Fibroblast of the conjunctiva (primary cell): ENCODE results near the gene ESF1.

ENCODE experiments used
- DNase-seq: peaks from one replicate; pipeline ENCODE4 v3.0.0-alpha.2; 2010; ENCODE audit warnings: low read depth

ESF1 gene

GRCh38 chr20:13784893-13785715, at the start of gene ESF1, which contains the start of gene NDUFAF5:
ESF1 (minus strand) TSS chr20:13784919; CDS start chr20:13783140, 1,779 bp downstream.
NDUFAF5 (plus strand) TSS chr20:13785028; CDS start chr20:13785069, 41 bp downstream.
- DNase-seq = peak; percentile 93

DNA sequence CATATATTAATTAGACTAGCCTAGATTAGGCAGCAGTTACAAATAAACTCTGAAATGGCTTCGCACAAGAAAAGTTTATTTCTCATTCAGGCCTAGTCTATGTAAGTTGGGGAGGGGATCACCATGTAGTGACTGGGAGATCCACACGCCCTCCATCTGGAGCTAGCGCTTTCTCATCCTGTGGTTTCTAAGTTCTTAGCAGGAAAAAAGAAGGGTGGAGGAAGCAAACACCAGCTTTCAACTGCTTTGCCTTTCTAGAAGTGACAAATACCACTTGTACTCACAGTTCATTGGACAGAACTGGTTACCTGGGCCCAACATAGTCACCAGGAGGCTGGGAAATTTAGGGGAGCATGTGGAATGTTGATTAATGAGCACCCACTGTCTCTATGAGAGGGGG, 46.8 kb upstream of the ESF1 start:
- no peak for DNase-seq

GRCh38 chr20:13825465-13825864, 40.7 kb upstream of the ESF1 start:
- DNase-seq = no peak

GRCh38 chr20:13824459-13824858, 39.7 kb upstream of the ESF1 start:
- DNase-seq = no peak

DNA sequence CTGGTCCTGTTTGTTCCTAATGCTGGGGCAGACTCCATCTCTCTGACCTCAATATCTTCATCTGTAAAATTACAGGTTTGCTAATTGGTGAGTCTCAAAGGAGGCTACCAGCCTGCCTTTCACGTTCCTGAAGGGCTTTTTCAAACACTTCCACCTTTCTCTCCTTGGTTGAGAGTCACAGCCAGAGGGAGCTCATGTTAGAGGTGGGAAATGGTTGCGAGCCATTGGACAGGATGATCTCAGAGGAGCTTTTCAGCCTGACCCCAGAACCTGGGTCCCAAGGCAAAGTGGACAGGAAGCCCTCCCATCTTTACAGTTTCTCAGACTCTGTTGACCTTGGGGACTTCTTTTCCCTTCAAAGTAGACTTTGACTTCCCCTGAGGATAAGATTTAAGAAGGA, 37.7 kb upstream of the ESF1 start:
- DNase-seq = no peak

DNA sequence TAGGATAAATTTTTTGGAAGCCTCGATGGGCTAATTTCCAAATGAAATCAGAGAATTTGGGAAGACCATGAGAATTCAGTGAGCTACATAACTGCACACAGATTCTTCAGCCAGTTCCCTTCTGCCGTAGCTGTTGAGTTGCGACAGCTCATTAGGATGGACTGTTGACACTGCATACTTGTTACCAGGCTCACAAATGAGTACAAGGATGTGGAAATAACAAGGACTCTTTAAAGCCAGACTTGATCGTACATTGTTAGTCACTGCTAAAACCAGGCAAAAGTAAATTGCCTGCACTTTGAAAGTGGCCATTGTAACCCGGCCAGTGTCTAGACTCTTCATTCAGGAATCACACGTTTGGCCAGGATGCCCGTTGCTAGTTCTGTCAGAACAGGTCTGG, 37.2 kb upstream of the ESF1 start:
- DNase-seq = no peak

DNA sequence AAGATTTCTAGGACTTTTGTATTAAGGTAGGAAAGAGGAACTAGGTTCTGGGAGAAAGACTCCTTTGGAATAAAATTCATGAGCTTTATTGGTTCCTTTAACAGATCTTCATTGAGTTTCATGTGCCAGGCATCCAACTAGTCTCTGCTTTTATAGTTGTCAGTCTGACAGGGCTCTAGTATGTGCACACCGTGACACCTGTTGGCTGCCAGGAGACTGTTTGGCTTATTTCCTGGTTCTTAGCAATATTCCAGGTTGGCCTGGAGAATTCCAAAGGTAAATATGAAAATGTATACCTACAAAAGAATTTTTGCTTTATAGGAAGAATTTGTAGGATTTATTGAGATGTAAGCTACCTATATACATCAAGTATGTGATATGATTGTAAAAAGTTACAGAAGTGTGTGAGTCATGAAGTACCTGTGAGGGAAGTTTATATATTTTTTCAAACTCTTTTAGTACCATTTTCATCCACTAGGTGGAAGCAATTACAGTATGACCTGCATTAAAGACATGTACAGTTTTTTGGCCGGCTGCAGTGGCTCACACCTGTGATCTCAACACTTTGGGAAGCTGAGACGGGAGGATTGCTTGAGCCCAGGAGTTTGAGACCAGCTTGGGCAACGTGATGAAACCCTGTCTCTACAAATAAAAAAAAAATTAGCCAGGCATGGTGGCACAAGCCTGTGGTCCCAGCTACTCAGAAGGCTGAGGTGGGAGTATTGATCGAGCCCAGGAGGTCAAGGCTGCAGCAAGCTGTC, 35.3 kb upstream of the ESF1 start:
- DNase-seq = peak; percentile 24

DNA sequence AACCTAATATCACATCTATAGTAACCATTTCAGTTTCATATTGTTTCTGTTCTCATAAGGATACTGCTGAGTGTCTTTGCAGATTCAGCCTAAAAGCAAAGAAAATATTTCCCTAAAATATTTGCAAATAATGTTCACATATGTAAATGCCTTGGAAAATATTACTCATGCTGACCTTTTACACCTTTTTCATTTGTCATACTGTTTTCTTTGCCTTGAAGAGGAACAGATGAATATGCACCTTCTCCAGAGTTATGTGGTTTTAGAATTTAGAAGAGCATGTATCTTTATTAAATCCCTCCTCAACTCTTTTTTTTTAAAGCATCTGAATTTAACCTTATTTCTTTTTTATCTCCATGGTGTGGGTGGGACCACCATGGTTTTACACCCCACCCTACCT, 32.6 kb upstream of the ESF1 start:
- no peak for DNase-seq

- no peak for DNase-seq
Observed at GRCh38 chr20:13816757-13817156, 32.0 kb upstream of the ESF1 start.

DNA sequence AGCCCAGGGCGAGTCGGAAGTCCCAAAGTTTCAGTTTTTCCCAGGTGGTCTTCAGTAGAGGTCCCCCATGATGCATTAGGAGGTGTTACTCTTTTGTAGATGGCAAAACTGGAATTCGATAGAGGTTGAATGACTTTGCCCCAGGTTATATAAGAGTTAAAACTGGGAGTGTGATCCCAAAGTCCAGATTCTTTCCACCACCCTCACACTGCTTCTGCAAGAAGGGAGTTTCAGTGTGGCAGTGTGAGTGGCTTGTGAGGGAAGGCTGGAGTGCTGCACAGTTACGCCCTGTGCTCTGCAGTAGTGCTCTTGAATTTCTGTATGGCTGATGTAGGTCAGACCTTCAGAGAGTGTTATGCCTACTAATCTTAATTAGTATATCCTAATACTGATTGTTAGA, 30.0 kb upstream of the ESF1 start:
- DNase-seq = no peak

DNA sequence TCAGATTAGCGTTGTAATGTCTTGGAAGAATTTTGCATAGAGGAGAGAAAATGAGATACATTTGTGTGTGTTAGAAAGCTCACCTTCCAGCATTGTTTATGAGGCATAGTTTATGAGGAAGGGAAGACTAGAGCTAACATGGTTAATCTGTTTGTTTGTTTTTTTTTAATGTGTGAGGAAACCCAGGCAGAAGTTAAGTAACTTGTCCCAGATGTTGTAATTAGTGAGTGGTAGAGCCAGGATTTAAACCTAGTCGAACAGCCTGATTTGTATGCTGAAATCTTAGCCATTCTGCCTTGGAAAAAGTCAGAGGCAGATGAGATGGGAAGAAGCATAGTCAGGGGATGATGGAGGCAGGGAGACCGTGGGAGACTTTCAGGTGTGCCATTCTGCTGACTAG, 29.2 kb upstream of the ESF1 start:
- DNase-seq = no peak

- DNase-seq = no peak
Observed at GRCh38 chr20:13810446-13810845, 25.7 kb upstream of the ESF1 start.

GRCh38 chr20:13809855-13810254, 25.1 kb upstream of the ESF1 start:
- no peak for DNase-seq

GRCh38 chr20:13809373-13809772, 24.7 kb upstream of the ESF1 start:
- DNase-seq = no peak

- peak; percentile 73 for DNase-seq
Observed at GRCh38 chr20:13800728-13801134, 16.0 kb upstream of the ESF1 start.

DNA sequence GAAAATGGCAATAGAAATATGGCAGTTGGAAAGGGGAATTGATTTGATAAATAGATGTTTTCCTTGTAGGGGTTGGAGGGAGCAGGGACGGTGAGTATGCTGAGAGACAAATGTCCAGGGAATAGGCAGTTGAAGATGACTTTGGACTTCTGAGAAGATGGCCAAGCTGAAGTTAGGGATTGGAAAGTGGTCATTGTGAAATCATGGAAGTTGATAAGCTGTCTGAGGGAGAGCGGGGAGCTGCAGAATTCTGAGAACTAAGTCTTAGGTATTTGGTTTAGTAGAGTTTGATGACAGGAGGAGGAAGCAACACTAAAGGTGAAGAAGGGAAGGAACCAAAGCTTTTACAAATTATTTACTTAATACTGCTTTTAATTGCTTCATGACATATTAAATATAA, 15.3 kb upstream of the ESF1 start:
- no peak for DNase-seq

- no peak for DNase-seq
Observed at GRCh38 chr20:13799040-13799439, 14.3 kb upstream of the ESF1 start.

DNA sequence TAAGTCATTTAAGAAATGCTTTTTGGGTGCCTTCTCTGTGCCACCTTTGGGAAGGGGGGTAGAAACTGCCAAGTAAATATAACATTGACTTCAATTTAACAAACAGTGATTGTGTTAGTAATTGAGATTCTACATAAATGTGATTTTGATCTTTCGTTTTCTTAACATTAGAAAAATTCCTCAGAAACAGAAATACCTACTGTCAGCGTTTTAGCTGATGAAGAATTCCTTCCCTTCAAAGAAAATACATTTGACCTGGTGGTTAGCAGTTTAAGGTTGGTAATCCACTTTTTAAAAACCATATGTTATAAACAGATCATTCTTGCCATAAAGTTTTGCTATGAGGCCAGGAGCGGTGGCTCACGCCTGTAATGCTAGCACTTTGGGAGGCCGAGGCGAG, 9.9 kb upstream of the ESF1 start:
- DNase-seq = no peak

DNA sequence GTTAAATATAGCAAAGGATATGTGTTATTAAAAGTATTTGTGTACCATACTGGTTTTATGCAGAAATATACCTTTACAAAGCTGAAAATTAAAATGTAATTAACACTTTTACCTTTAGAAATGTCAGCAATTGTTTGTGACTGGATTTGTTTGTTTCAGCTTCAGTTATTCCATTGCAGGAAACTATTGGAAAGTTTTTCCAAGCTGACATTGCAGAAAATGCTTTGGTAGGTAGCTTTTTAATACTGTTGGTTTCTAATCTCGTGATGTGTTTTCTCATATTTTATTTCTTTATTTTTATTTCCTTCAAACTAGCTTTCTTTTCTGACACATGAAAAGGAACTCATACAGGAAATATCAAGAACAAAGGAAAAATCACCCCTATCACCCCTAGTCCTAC, 8.3 kb upstream of the ESF1 start:
- no peak for DNase-seq

- no peak for DNase-seq
Observed at GRCh38 chr20:13791540-13792459, 7.1 kb upstream of the ESF1 start.

- DNase-seq = no peak
Observed at GRCh38 chr20:13790708-13791107, 6.0 kb upstream of the ESF1 start.

DNA sequence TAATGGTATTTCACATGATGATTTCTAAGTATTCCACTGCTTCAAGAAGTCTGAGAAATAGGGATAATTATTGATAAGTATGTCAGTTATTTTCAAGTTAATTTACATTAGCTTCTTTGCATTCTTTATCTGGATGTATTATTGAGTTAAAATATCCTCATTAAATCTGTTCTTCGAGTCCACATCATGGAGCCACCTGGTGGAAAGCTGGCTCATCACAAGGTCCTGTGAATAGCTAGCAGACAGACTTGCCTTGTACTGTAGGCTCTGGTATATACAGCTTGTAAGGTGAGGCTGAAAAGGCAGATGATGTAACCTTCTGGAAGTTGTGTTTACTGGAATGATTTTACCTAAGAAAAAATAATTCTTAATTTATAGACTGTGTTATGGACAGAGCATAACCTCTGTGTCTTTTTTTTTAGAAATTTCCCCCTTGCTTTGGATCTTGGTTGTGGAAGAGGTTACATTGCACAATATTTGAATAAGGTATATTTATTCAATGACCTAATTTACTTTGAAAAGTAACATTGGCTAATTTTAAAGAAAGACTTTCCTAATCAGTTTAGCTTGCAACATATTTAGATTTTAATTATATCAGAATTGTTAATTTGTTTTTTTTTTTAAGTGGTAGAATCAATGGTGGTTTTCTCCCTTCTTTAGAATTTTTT, 3.6 kb upstream of the ESF1 start:
- peak; percentile 52 for DNase-seq
